ENCODE results near the gene IL1F10. TPM values are rescaled to one million over a fixed set of nuclear protein-coding genes. Genes with fewer than 3 reads are reported as not detected.

IL1F10 gene
- polyA plus RNA-seq, 3 donors, result not detected

DNA sequence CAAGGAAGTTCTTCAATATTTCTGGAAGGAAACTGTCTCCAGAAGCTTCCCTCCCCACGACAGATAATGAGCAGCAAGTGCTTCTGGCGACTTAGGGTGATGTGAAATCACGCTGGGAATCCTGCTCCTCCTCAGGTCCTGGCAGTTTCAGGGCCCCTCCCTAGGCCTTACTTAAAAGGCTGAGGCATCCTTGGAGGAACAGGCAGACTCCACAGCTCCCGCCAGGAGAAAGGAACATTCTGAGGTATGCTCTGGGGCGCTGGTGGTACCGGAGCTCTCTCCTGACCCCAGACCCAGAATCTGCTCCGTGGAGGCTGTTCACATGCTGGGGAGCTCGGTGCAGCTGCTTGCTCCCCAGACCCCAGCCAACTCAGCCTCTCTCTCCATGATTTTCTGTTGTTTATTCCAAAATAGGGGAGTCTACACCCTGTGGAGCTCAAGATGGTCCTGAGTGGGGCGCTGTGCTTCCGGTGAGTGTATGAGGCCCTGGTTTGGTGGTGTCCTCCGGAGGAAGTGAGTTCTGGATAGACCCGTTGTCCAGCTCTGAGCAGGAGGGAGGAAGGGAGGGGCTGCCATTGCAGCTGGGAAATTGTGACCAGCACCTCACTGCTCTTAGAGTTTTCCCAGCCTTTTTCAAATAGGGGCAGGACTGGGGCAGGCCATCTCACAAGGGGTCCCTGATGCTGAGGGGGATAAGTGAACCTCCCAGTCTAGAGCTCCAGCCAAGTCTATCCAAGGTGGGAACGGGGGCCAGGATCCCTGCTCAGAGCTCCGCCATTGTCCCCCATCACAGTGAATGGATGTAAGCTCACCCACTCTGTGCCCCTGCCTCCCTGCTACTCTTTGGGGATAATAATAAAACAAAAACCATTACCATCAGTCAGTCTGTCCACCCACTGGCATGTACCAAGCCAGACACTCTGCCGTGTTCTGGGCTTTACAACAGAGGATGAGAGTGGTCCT lies 8.5 kb upstream of the IL1F10 start, which contains the start of gene IL36RN:
IL36RN (plus strand) TSS at position 201 of the 963 bp plus-strand sequence; CDS start at position 442, 241 bp downstream.
- no peak for DNase-seq

DNA sequence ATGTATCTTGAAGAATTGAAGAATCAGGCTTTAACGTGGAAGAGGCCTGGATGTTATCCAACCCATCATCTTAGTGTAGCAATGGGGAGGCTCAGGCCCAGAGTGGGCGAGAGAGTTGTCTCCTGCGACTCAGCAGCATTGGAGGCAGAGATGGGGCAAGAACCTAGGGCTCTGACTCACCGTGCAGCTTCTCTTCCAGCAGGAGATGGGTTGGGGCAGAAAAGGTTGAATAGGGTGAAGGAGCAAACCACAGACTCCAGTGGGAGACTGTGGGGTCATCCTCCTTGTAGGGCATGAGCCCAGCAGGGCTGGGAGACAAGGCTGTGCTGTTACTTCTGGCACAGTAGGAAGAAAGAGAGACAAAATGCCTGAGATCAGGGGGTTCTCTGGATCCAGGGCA lies 7.4 kb upstream of the IL1F10 start:
- no peak for DNase-seq

DNA sequence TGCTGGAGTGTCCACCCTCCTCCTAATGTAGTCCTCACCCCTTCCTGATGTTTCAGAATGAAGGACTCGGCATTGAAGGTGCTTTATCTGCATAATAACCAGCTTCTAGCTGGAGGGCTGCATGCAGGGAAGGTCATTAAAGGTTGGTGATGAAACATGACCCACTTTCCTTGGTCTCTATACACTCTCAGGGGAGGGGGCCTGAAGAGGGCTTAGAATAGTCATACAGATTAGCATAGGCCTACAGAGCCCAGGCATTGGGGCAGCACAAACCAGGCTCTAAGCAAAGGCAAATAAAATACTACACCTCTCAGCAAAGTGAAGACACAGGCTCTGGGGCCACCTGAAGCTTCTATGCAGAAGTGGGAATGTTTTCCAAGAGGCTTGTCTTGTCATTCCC lies 7.0 kb upstream of the IL1F10 start:
- DNase-seq, result no peak

DNA sequence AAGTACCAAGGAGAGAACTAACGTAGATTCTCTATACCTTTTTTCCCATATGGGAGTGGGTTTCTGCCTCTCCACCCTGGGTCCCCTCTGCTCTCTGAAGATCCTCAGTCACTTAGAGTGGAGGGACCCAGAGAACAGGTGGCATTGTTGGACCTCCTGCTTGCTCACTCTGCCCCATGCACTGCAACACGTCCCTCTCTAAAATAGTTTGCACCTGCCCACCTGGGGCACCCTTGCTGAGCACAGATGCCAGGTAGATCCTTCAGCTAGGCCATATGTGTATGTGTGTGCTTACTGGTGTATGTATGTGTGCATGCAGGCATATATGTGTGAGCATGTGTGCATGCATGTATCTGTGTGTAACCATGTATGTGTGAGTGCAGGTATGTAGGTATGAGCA lies 6.5 kb upstream of the IL1F10 start:
- no peak for DNase-seq

DNA sequence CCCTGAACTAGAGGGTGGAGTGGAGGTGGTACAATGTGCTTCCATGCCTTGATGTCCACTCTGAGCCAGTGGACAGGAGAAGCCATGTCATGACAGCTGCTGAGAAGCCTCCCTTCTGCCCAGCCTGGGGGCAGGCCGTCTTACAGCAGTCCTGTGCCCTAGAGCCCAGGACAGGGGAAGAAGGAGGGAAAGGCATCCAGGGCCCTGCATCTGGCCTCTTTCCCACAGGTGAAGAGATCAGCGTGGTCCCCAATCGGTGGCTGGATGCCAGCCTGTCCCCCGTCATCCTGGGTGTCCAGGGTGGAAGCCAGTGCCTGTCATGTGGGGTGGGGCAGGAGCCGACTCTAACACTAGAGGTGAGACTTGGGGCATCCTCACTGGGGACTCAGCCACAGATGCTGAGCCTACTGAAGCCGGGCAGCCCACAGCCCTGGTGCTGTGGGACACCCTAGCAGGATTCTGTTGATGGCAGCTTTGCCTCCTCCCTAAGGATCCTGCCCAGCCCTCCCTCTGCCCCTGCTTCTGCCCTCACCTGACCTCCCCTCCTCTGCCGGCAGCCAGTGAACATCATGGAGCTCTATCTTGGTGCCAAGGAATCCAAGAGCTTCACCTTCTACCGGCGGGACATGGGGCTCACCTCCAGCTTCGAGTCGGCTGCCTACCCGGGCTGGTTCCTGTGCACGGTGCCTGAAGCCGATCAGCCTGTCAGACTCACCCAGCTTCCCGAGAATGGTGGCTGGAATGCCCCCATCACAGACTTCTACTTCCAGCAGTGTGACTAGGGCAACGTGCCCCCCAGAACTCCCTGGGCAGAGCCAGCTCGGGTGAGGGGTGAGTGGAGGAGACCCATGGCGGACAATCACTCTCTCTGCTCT lies 5.6 kb upstream of the IL1F10 start:
- no peak for DNase-seq

DNA sequence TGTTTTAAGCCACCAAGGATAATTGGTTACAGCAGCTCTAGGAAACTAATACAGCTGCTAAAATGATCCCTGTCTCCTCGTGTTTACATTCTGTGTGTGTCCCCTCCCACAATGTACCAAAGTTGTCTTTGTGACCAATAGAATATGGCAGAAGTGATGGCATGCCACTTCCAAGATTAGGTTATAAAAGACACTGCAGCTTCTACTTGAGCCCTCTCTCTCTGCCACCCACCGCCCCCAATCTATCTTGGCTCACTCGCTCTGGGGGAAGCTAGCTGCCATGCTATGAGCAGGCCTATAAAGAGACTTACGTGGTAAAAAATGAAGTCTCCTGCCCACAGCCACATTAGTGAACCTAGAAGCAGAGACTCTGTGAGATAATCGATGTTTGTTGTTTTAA lies 3.5 kb upstream of the IL1F10 start:
- no peak for DNase-seq

DNA sequence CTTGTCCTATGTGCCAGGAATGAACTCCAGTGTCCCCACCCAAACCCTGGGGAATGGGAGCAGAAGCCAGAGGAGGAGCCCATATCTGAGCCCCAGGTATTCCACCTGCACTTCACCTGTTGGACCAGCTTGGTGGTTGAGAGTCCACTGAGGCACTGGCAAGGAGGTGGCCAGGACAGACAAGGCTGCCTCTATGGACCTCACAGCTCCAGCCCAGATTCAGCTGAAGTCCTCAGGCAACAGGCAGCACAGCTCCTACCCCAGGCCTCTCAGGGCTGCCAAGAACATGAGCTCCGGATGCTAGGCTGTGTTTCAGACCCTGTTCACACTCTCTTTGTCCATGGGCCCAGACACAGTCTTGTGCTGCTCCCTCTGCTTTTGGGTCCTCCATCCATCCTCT lies 2.9 kb upstream of the IL1F10 start:
- no peak for DNase-seq

DNA sequence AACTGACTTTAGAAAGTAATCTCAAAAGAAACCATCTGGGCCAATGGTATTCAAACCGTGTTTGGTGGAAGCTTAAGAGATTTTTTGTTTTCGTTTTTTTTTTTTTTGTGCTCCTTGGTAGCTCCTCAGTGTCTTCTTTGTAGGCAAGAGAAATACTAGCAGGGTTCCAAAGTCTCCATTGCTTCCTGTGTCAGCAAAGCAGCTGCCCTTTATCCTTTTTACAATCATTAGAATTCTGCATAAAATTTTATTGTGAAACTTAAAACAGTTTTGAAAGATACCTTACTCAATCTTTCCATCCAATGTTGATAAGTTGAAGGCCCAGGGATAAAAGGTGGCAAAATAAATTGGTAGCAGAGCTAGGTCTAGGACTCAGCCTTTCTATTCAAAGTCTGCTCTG lies 479 bp downstream of the IL1F10 start:
- DNase-seq, result no peak

DNA sequence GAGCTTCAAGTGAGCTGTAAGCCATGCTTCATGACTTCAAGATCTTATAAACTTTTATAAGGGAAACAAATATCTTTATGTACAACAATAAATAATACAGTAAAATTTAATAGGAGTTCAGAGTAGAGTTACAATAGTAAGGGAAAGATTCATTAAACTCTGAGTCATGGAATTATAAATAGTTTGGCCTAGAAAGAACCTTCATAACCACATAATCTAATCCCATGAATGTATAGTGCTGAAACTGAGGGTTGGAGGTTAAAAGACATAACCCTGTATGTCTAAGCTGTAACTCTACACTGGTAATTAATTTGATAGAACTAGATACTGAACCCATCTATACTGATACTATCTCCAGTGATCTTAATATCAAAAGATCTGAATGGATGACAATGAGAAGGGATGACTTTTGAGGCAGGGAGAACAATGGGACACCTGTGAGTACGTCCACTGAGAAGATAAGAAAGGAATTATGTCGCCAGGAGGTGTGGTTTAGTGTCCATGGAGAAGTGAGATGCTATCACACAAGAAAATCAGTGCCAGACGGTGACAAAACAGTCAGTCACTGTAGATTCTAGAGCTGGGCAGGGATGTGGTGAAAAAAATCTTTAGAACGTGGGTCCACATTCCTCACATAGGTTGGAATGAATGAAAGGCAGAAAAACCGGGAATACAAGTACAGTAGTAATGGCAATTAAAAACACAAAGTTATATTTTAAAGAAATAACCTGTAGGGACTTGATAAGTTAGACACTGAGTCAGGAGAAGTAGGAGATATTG lies 1.1 kb downstream of the IL1F10 start:
- no peak for DNase-seq

DNA sequence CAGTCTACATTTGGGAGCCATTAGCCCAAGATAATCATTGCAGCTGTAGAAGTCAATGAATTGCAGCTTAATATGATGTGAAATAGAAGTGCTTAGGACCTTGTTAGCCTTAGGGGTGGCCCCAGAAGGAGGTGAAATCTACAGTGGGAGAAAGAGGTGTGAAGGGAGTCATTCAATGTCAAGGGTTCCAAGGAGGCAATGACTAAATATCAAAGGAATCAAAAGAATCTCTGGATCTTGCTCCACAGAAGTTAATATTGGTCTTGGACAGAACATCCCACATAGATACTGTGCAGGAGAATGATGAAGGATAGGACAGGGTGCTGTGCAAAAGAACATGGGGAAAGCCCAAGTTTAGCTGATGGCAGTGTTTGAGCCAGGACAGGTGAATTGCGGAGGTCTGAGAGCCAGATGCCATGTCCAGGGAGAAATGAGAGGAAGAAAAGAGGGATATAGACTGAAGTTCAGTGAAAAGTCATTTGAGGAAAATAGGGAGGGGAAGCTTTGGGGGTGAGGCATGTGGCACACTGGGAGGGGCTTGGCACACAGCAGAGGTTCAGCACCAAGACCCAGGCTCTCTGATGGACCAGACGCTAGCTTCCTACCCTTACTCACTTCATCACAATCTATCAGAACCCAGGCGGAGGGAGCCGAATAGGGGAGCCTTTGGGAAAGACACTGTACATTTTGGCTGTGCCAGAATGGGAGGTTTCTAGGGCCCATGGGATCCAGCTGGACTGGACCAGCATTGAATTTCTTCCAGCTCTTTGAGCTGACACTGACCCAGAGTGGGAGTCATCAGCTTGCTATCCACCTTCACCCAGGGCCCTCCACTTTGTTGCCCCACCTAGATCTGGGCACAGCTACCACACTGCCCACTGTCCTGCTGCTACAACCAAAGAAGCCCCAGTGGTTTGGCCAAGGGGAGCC lies 2.2 kb downstream of the IL1F10 start:
- no peak for DNase-seq

DNA sequence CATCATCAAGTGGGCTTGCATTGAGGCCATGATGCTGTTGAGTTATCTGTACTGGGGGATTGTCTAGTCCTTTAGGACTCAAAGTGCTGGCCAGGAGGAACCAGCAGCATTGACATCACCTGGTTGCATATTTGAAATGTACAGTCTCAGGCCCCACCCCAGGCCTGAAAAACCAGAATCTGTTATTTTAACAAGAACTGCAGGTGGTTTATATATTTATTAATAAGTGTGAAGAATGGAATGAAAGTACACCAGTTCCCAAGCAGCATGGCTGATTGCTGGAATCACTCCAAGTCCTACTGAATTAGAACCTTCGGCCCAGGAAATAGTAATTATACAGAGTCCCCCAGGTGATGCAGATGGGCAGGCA lies 2.8 kb downstream of the IL1F10 start:
- no peak for DNase-seq

DNA sequence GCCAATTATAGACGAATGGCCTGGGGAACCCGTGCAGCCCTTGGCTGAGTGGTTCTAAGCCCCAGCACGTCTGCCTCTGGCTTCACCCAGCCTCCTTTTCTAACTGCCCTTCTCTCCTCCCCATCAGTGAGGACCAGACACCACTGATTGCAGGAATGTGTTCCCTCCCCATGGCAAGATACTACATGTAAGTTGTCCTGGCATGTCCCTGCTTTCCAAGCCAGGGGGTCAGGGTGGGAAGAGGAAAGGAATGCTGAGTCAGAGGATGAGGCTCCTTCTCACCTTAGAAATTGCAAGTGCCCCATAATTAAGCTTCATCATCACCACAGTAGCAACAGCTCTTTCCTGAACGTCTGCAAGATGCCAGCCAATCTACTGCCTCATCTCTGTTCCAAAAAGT lies 4.8 kb downstream of the IL1F10 start:
- no peak for DNase-seq

DNA sequence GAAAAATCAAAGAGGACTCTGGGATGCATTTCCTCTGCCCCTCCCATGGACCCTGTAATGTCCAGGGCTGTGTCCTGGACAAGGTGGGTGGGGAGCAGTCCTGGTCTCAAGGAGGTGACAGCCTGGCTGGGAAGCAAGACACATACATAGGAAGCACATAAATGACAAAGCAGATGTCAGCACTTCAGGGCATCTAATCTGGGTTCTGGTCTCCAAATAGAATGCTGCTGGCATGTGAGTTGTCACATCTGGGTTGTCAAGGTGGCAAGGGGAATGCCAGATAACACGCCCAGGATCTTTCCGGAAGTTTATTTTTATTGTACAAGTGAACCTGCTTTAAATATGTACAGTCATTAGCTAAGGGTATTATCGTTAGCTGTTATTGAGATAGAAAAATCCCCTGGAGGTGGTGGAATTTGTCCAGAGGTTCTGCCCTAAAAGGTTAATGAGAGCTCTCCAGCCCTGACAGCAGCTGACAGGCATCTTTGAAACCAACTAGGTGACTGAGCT lies 5.6 kb downstream of the IL1F10 start:
- no peak for DNase-seq

DNA sequence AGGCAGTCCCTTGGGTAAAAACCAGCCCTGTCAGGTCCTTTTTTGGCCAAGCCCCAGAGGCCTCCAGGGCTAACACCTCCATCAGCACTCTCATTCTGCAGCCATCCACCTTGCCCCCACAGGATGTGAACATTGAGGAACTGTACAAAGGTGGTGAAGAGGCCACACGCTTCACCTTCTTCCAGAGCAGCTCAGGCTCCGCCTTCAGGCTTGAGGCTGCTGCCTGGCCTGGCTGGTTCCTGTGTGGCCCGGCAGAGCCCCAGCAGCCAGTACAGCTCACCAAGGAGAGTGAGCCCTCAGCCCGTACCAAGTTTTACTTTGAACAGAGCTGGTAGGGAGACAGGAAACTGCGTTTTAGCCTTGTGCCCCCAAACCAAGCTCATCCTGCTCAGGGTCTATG lies 7.3 kb downstream of the IL1F10 start:
- DNase-seq, result no peak

DNA sequence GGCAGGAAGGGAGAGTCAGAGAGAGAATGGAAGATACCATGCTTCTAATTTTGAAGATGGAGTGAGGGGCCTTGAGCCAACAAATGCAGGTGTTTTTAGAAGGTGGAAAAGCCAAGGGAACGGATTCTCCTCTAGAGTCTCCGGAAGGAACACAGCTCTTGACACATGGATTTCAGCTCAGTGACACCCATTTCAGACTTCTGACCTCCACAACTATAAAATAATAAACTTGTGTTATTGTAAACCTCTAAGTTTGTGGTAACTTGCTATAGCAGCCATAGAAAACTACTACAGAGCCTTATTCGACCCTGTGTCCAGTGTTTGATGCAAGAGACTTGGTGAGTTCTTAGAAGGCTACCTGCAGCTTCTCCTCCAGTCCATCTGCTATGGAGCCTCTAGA lies 7.8 kb downstream of the IL1F10 start:
- no peak for DNase-seq

DNA sequence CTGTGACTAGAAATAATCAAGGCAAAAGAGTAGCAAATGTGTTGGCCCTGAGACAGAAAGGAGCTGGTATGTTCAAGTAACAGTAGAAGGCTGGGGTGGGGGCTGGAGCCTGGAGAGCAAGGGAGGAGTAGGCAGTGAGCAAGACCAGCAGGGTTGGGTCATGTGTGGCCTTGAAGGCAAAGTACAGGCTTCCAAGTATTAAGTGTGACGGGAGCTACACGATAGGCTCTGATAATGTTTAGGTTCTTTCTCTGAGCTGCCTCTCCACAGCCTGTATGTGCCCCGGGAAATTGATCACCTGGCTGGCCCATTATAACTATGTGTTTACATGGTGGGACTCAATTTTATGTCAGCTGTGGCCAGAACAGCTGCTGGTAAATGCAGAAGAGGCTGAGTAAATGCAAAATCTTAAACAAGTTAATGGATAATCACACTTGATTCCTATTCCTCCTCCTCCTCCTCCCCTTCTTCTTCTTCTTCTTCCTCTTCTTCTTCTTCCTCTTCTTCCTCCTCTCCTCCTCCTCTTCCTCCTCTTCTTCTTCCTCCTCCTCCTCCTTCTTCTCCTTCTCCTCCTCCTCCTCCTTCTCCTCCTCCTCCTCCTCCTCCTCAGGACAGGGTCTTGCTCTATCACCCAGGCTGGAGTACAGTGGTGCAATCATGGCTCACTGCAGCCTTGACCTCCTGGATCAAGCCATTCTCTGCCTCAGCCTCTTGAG lies 9.3 kb downstream of the IL1F10 start:
- no peak for DNase-seq

DNA sequence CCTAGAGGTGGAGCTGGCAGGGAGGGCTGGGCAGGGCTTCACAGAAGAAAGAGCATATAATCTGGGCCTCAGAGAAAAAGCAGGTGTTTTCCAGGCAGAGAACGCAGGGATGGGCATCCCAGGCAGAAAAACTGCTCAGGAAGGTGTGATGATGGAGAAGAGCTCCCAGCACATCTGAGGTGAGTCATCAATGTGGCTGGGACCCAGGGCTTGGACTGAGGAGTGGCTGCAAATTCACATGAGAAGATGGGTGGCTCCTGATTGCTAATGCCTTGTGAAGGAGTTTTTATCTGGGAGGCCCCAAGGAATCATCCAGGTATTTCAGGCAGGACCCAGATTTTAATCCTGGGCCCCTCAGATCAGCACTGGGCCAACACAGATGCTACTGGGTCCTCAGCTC lies 10.2 kb downstream of the IL1F10 start:
- DNase-seq, result no peak

DNA sequence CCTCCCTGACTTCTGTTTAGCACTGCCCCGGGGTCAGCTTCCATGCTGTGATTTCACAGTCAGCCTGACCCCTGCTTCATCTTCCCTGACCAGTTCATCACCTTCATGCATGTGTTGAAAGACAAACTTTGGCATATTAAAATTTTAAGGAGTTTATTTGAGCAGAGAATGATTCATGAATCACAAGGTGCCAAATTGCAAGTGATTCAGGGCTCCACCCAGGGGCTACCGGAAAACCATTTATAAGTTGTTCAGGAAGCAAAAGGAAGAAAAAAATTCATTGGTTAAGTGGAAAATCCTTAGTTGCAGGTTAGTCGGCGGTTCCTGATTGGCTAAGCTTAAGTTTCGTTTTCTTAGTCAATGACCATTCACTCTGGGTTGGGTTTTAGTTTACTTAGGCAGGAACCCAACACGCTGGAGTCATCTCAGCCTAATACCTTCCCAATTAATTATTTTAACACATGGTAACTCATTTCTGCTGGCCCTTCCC lies 10.6 kb downstream of the IL1F10 start:
- no peak for DNase-seq

DNA sequence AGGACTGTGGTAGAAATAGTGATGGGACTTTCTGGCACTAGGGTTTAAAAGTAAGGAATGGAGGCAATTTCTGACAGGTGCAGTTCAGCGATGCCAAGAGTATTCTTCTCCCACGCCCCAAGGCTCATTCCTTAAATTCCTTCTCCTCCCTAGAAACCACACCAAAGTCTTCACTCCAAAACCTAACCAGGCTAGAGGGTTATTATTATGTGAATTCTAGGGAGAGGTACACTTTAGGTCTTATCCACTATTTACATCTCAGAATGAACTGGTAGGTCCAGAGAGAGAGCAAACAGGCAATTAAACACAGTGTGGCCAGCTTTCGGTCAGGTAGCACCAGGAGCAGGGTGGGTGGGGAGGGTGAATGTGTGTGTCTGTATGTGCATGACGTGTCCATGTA lies 11.4 kb downstream of the IL1F10 start:
- DNase-seq, result no peak

DNA sequence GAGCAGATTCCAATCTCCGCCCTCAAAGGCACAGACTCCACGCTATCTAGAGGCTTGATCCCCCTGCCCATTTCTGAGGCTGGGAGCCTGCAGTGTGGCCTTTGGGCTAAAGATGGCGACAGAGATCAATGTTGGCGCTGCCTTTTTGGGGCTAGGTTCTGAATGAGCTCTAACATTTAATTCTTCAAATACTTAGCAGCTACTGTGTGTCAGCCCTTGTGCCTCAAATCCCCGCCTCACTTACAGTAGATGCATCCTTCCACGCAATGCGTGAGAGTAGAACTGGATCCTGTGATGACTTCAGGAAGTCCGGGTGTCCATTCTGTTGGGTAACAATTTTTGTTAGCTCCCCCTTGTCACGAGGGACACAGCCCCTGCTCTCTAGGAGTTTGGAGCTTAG lies 12.4 kb downstream of the IL1F10 start:
- DNase-seq, result no peak

All from renal pelvis (tissue), 4 donors.